H4 (cell line): ENCODE results near the gene RPF1. TPM values are rescaled to one million over a fixed set of nuclear protein-coding genes. Genes with fewer than 3 reads are reported as not detected.
"Not testable (repeated sequence)": the region's sequence is repeated elsewhere in the genome, so short reads cannot be mapped to it uniquely, and the experiment has no call there.

Source experiments
- DNase-seq: peaks from one replicate; pipeline ENCODE4 v3.0.0-alpha.2; 2015; ENCODE audit warnings: low spot score
- total RNA-seq: library from RNA; depleted of rRNA; stranded (reverse); fragments of >200 nt; shearing (Covaris generic); gene quantifications from 2 replicates; pipeline ENCODE4 v1.2.3, GENCODE V29; 2014

Gene RPF1
- total RNA-seq, 1 experiment from 2014 or later: 48.1 TPM

GRCh38 chr1:84492726-84493125 lies 13.7 kb downstream of the RPF1 start:
- no peak for DNase-seq

- no peak for DNase-seq
Observed at GRCh38 chr1:84493747-84494146, 14.7 kb downstream of the RPF1 start.

- no peak for DNase-seq
Observed at GRCh38 chr1:84496498-84496897, 17.4 kb downstream of the RPF1 start.

- no peak for DNase-seq
Observed at GRCh38 chr1:84497631-84498275, 18.7 kb downstream of the RPF1 start.

GRCh38 chr1:84502927-84503326 lies 23.9 kb downstream of the RPF1 start:
- DNase-seq: no peak

- DNase-seq: peak; percentile 16
Observed at GRCh38 chr1:84504580-84505492, 25.8 kb downstream of the RPF1 start.

- peak; percentile 4 for DNase-seq
Observed at GRCh38 chr1:84505493-84506001, 26.5 kb downstream of the RPF1 start.

GRCh38 chr1:84506002-84506728 lies 27.1 kb downstream of the RPF1 start, which contains the start of the genes GNG5 and SPATA1:
Gene GNG5, minus strand, starts transcription at chr1:84506581. Its CDS starts 490 bp downstream, at chr1:84506091.
Gene SPATA1, plus strand, starts transcription at chr1:84506386. Its CDS starts 9,974 bp downstream, at chr1:84516360.
- DNase-seq: peak; percentile 89

- DNase-seq: no peak
Observed at GRCh38 chr1:84506729-84507453, 27.8 kb downstream of the RPF1 start.

- not testable (repeated sequence) for DNase-seq
Observed at GRCh38 chr1:84507887-84508286, 28.8 kb downstream of the RPF1 start.

- DNase-seq: no peak
Observed at GRCh38 chr1:84508510-84508909, 29.4 kb downstream of the RPF1 start.

- no peak for DNase-seq
Observed at GRCh38 chr1:84509029-84509428, 30.0 kb downstream of the RPF1 start.

- DNase-seq: no peak
Observed at GRCh38 chr1:84510165-84510564, 31.1 kb downstream of the RPF1 start.

- peak; percentile 10 for DNase-seq
Observed at GRCh38 chr1:84510668-84511067, 31.6 kb downstream of the RPF1 start.

- no peak for DNase-seq
Observed at GRCh38 chr1:84524590-84524989, 45.5 kb downstream of the RPF1 start.

- no peak for DNase-seq
Observed at GRCh38 chr1:84525779-84526178, 46.7 kb downstream of the RPF1 start.

- DNase-seq: no peak
Observed at GRCh38 chr1:84538599-84538998, 59.5 kb downstream of the RPF1 start.

- DNase-seq: peak; percentile 4
Observed at GRCh38 chr1:84539972-84540371, 60.9 kb downstream of the RPF1 start.

GRCh38 chr1:84540759-84541158 lies 61.7 kb downstream of the RPF1 start:
- no peak for DNase-seq

- no peak for DNase-seq
Observed at GRCh38 chr1:84541679-84542078, 62.6 kb downstream of the RPF1 start.
